AG20443 (cell line): ENCODE results near the gene CD48.
"Not testable (repeated sequence)": the region's sequence is repeated elsewhere in the genome, so short reads cannot be mapped to it uniquely, and the experiment has no call there.

Experiments used
- DNase-seq: peaks from one replicate; pipeline ENCODE4 v3.0.0; 2012; ENCODE audit warnings: low spot score, mixed read lengths

Gene CD48

GRCh38 chr1:160652065-160652641 lies 59.5 kb downstream of the CD48 start:
- DNase-seq, result not testable (repeated sequence)

GRCh38 chr1:160651433-160652064 lies 60.1 kb downstream of the CD48 start:
- no peak for DNase-seq

- no peak for DNase-seq
These were observed 64.3 kb downstream of the CD48 start for GRCh38 chr1:160647329-160647720.

- DNase-seq, result no peak
These were observed 64.8 kb downstream of the CD48 start, which contains the start of gene SLAMF1 for GRCh38 chr1:160646711-160647328. TSS of gene SLAMF1 (minus strand) at chr1:160647044. CDS start at chr1:160646945, 99 bp downstream.

GRCh38 chr1:160646180-160646579 lies 65.4 kb downstream of the CD48 start:
- no peak for DNase-seq

GRCh38 chr1:160645386-160646130 lies 66.1 kb downstream of the CD48 start:
- no peak for DNase-seq

- DNase-seq, result no peak
These were observed 67.2 kb downstream of the CD48 start for GRCh38 chr1:160644399-160644798.

- DNase-seq, result no peak
These were observed 68.5 kb downstream of the CD48 start for GRCh38 chr1:160643138-160643537.

GRCh38 chr1:160642281-160642644 lies 69.4 kb downstream of the CD48 start:
- DNase-seq, result no peak

GRCh38 chr1:160641323-160642280 lies 70.0 kb downstream of the CD48 start:
- DNase-seq, result no peak

GRCh38 chr1:160640359-160641123 lies 71.1 kb downstream of the CD48 start:
- DNase-seq, result no peak

- DNase-seq, result no peak
These were observed 72.0 kb downstream of the CD48 start for GRCh38 chr1:160639652-160640051.

- no peak for DNase-seq
These were observed 72.7 kb downstream of the CD48 start for GRCh38 chr1:160638926-160639325.

- DNase-seq, result no peak
These were observed 73.1 kb downstream of the CD48 start for GRCh38 chr1:160638540-160638857.

GRCh38 chr1:160637821-160638539 lies 73.6 kb downstream of the CD48 start:
- DNase-seq, result no peak

GRCh38 chr1:160637065-160637464 lies 74.6 kb downstream of the CD48 start:
- DNase-seq, result no peak

GRCh38 chr1:160636547-160636946 lies 75.1 kb downstream of the CD48 start:
- DNase-seq, result no peak

GRCh38 chr1:160636076-160636475 lies 75.5 kb downstream of the CD48 start:
- no peak for DNase-seq

- no peak for DNase-seq
These were observed 76.8 kb downstream of the CD48 start for GRCh38 chr1:160634543-160635491.
